AG09309 (cell line): ENCODE data around the gene DEFB113.
"Not testable (repeated sequence)": the region's sequence is repeated elsewhere in the genome, so short reads cannot be mapped to it uniquely, and the experiment has no call there.

Experiments used
- DNase-seq: peaks from one replicate; pipeline ENCODE4 v3.0.0-alpha.2; 2010; ENCODE audit warnings: low read depth
- H3K4me3 ChIP-seq: 2 replicates; pipeline ENCODE4 v1.5.1; 2011; ENCODE audit warnings: mild to moderate bottlenecking, low read depth, low read length, moderate library complexity; ENCODE audit not compliant: control insufficient read depth
- TF ChIP-seq, protein P1 (sequence below): IDR thresholded peaks from 2 replicates; pipeline ENCODE4 v1.5.1; 2011; ENCODE audit warnings: mild to moderate bottlenecking, low read depth, low read length, inconsistent platforms; ENCODE audit not compliant: insufficient read depth, control insufficient read depth; ENCODE audit errors: missing control alignments

DEFB113 gene

DNA sequence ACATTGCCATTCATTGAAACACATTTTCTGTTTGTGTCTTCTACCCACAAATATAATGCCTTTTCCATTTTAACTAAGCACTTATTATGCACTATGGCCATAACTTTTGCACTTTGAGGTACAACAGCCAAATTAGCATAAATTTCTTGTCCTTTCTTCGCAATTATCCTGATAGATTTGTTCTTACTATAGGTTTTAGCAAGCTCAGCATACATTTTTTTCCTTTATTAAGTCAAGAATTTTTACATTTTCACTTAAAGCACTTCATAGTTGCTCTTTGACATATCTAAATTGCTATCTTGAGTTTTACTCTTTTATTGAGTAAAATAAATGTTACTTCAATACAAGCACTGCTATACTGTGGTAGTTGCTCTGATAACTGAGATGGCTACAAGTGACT lies 11.2 kb downstream of the DEFB113 start:
- no peak overlapping the region for H3K4me3 ChIP-seq
- DNase-seq: no peak
- TF ChIP-seq, protein P1, sequence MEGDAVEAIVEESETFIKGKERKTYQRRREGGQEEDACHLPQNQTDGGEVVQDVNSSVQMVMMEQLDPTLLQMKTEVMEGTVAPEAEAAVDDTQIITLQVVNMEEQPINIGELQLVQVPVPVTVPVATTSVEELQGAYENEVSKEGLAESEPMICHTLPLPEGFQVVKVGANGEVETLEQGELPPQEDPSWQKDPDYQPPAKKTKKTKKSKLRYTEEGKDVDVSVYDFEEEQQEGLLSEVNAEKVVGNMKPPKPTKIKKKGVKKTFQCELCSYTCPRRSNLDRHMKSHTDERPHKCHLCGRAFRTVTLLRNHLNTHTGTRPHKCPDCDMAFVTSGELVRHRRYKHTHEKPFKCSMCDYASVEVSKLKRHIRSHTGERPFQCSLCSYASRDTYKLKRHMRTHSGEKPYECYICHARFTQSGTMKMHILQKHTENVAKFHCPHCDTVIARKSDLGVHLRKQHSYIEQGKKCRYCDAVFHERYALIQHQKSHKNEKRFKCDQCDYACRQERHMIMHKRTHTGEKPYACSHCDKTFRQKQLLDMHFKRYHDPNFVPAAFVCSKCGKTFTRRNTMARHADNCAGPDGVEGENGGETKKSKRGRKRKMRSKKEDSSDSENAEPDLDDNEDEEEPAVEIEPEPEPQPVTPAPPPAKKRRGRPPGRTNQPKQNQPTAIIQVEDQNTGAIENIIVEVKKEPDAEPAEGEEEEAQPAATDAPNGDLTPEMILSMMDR: no peak

DNA sequence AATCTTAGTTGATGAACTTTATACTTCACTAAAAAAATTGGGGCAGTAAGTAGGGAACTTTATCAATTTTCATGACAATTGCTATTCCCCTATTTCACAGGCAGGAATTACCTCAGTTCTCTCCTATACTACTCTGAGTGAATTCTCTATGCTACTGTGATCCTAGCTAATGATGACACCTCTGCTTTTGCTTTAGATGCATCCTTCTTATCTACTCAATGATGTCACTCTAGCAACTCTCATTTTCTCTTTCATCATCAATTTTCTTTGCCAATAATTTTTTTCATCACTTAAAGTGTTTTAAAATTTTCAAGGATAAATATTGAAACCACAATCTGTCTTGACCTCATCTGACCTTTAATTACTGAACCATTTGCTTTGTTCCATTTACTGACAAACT lies 13.6 kb downstream of the DEFB113 start:
- TF ChIP-seq, protein P1: no peak
- H3K4me3 ChIP-seq: no peak overlapping the region
- DNase-seq: no peak

DNA sequence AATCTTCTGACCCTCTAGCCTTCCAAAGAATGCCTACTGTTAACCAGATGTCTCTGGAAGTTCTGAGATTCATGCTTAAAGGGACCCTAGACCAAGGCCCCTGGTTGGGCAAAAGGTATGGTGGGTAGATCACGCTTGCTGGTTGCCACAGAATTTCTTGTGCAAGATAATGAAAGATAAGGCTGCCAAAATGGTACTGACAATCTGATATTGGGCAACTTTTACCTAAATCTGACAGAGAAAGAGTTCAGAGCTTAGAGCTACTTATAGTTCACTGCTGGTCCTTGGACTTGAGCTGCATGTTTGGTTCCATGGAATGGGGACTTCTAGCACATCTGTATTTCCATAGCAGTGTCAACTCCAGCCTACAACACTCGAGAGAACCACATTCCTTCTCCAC lies 17.5 kb downstream of the DEFB113 start:
- TF ChIP-seq, protein P1: no peak
- no peak for DNase-seq

DNA sequence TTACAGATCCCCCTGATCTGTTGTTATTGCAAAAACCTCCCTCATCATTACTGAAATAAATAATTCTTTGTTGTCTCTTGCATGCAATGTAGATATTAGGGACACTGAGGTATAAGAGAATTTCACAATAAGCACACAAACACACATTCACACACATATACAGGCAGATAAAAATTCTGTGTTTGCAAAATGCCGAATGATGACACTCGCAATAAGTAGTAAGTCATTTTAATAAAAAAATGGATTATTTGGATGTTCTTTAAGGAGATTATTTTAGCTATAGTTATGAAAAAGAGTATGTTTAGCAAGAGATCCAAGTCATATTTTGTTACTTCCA lies 19.0 kb downstream of the DEFB113 start:
- H3K4me3 ChIP-seq: no peak overlapping the region
- no peak for DNase-seq
- TF ChIP-seq, protein P1: no peak

More for the DNA sequence above, 17.5 kb downstream of the DEFB113 start:
- no peak overlapping the region for H3K4me3 ChIP-seq

DNA sequence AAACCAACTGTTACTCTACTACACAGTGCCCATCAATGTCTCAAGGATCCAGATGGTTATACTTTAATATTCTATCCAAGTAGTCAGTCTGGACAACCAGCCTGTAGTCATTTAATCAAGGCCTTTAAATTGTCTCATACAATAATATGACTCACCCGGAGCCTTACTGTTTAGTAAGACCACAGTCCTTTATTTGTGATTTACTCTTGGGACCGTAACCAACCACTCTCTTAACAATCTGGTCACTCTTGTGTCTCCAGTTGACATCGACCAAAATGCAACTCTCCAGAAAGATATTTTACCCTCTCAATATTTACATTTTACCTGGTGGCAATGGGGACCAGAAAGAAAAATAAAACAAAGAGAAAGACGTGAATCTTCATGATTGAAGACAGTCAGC lies 20.4 kb downstream of the DEFB113 start:
- TF ChIP-seq, protein P1: no peak
- no peak overlapping the region for H3K4me3 ChIP-seq
- no peak for DNase-seq

DNA sequence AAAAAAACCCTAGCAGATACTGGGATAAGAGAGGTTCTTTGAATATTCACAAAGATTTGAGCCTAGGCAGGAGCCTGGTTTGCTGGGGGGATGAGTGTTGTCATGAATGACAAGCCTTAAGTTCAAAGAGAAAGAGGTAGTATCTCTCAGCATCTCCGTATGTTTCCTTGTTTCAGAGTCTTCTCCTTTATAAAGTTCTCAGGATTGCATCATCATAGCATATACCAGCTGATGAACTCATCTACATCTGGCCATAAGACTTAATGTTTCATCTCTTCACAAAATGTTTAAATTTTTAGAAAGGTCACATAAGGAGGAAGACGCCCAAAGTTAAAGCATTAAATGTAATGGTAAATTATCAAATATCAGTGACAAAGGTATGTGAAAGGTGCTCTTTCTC lies 22.6 kb downstream of the DEFB113 start:
- no peak for DNase-seq
- TF ChIP-seq, protein P1: no peak
- H3K4me3 ChIP-seq: no peak overlapping the region

DNA sequence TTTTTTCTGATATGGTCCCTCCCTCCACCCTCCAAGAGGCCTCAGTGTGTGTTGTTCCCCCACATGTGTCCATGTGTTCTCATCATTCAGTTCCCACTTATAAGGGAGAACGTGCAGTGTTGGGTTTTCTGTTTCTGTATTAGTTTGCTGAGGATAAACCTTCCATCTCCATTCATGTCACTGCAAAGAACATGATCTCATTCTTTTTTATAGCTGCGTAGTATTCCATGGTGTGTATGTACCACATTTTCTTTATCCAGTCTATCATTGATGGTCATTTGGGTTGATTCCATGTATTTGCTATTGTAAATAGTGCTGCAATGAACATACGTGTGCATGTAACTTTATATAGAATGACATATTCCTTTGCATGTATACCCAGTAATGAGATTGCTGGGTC lies 25.4 kb downstream of the DEFB113 start:
- DNase-seq, H3K4me3 ChIP-seq: not testable (repeated sequence)

DNA sequence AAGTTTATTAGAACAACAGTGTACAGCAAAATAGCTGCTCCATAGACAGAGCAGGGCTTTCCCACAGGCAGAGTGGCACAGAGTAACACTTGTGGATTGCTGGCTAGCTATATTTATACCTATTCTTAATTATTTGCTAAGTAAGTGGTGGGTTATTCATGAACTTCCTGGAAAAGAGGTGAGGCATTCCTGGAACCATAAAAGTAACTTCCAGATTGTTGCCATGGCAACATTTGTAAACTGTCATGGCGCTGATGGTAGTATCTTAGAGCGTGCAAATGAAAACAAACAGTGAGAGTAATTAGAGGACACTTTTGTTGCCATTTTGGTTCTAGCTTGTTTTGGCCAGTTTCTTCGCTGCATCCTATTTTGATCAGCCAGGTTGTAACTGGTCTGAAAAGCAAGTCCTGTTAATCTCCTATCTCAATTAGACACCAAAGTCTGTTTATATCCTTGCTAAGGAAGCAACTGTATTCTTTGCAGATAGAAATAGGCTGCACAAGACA lies 29.4 kb downstream of the DEFB113 start:
- TF ChIP-seq, protein P1: no peak
- H3K4me3 ChIP-seq: no peak overlapping the region
- no peak for DNase-seq
